NOMO-1 treated with dmso at 0.1 percent for 144 hours (cell line): ENCODE measurements around the gene MARS1.
"Not testable (repeated sequence)": the region's sequence is repeated elsewhere in the genome, so short reads cannot be mapped to it uniquely, and the experiment has no call there.

Experiments
- DNase-seq: peaks from one replicate; lab custom pipeline; 2025; ENCODE audit not compliant: unreplicated experiment; lab: John Stamatoyannopoulos, UW

Gene MARS1

GRCh38 chr12:57515408-57515933 is 27.6 kb downstream of the MARS1 start:
- DNase-seq = no peak

DNA sequence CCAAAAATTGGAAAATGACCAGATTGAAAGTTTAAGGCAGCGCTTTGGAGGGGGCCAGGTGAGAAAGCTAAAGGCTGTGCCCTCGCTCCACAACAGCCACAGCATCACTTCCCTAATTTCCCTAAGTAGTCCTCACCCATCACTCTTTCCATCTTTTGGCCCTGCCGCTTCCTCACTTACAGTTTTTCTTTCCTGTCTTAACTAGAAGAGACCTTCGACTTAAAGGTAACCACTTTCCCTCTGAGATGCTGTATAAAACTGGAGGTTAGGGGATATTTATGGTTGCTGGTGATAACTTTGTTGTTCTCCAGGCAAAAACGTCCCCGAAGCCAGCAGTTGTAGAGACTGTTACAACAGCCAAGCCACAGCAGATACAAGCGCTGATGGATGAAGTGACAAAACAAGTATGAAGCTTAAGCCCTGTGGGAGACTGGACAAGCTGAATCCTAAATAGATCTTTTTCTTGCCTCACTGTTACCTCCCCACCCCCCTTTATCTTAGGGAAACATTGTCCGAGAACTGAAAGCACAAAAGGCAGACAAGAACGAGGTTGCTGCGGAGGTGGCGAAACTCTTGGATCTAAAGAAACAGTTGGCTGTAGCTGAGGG is 28.2 kb downstream of the MARS1 start:
- no peak for DNase-seq

DNA sequence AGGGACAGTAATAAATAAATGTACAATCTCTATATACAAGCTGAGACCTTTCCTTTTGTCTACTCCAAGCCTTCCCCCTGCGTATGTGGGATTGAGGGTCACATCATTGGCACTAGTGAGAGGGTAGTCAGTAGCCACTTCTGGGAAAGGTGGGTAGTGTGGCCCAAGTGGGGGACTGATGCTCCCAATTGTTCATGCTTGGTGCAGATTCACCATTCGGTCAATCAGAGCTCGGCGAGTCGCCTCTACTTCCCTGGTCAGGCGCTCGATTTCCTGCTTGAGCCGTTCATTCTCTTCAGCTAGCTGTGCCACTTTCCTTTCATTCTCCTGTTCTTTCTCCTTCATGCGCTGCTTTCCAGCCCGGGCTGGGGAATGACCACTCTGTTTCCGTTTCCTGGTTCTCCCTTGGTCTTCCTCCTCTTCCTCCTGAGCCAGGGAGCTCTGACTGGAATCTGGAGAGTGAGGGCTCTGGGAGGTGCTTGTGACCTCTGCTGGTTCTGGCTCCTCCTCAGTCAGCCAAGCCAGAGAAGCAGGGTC is 28.8 kb downstream of the MARS1 start:
- DNase-seq = no peak

GRCh38 chr12:57517187-57517586 is 29.3 kb downstream of the MARS1 start:
- no peak for DNase-seq

DNA sequence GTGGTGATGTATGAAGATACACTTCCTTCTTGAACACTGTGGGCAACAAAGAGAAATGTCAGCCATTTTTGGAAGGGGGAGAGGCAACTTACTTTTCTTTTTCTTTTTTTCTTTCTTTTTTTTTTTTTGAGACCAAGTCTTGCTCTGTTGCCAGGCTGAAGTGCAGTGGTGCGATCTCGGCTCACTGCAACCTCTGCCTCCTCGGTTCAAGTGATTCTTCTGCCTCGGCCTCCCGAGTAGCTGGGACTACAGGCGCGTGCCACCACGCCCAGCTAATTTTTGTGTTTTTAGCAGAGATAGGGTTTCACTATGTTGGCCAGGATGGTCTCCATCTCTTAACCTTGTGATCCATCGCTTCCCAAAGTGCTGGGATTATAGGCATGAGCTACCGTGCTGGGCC is 29.9 kb downstream of the MARS1 start:
- DNase-seq = not testable (repeated sequence)

DNA sequence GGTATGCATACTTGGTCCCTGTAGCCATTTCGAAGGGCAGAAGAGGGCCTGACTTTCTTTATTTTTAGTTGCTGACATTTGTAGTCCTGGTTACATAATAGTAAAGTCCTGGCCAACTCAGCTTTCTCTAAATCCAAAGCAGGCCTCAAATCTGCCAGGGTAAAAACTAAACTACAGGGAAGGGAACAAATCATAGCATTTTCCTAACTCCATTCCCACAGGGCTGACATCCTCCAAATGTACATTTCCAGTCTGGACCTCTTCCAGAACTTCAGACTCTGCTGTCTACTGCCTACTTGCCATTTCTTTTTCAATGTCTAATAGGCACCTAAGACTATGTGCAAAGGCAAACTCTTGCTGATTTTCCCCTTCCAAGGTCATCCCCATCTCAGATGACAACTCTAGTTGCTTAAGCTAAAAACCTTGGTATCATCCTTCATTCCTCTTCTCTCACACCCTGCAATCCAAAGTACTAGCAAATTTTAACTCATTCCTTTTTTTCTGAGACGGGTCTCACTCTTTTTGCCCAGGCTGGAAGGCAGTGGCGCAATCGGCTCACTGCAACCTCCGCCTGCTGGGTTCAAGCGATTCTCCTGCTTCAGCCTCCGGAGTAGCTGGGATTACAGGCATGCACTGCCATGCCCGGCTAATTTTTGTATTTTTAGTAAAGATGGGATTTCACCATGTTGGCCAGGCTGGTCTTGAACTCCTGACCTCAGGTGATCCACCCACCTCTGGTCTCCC is 30.5 kb downstream of the MARS1 start:
- no peak for DNase-seq

DNA sequence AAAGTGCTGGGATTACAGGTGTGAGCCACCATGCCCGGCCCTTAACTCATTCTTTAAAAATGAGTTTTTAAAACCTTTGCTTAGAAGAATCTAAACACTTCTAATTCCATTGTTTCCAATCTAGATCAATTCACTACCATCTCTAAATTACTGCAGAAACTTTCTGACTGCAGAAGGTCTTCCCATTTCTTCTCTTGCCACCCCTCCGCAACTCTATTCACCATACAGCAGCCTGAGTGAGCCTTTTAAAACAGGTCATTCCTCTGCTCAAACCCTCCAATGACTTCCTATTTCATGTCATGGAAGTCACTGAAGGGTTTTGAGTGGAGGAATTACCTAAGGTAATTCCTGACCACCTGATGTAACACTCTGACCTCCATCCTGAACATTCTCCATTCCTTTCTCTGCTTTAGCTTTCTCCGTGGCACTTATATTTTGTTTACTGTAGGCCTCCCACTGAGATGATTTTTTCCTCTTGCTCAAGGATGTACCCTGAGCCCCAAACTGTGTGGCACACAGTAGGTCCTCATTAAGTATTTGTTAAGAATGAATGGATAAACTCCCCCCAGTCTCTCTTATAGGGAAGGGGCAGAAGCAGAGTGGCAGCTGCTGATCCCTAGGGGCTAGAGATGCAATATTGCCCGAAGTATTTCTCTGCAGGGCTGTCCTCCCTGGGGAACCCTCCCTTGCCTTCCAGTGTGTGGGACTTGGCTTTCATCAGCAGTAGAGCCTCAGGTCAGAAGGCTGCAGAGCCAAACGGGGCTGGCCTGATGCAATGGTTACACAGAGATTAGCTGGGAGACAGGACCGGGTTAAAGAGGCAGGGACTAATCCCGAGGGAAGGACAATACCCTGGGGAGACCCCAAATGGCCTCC is 31.3 kb downstream of the MARS1 start:
- DNase-seq = no peak

- no peak for DNase-seq
Observed at GRCh38 chr12:57519796-57520052, 31.9 kb downstream of the MARS1 start.

DNA sequence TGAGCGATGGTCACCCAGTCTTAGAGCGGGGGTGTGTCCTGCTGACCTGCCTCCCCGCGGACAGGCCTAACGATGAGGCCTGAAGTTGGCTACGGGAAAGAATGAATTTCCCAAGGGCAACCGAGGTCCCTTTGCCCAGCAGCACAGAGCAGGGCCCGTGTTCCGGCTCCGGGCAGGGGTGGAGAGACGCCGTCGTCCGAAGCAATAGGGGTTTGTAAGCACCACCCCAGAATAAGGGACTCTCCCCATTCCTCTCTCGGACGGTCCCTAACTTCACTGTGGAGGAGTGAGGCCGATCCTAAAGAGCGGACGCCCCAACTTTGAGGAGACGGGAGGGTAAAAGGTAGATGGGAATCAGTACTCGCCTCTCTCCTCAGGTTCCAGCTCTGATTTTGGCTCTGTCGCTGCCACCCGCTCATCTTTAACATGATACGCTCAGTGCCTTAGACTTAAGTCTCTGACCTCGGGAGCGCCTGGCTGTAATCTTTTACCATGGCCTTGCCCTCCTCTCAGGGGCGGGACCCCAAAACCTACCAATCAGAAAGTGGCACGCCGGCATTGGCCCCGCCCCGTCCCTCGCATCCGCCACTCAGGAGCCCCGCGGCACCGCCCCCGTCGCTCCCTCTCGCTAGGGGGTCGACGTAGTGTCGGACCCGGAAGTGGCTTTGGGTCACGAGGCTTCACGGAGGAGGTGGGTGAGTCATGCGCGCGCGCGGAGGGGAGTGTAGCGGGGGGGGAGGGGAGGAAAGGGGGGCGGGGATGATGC is 32.4 kb downstream of the MARS1 start, which contains the start of gene DDIT3:
DDIT3 (minus strand) TSS at position 462 of the 766 bp plus-strand sequence. CDS start 3,108 bp downstream, outside the sequence.
- DNase-seq = peak; percentile 93

DNA sequence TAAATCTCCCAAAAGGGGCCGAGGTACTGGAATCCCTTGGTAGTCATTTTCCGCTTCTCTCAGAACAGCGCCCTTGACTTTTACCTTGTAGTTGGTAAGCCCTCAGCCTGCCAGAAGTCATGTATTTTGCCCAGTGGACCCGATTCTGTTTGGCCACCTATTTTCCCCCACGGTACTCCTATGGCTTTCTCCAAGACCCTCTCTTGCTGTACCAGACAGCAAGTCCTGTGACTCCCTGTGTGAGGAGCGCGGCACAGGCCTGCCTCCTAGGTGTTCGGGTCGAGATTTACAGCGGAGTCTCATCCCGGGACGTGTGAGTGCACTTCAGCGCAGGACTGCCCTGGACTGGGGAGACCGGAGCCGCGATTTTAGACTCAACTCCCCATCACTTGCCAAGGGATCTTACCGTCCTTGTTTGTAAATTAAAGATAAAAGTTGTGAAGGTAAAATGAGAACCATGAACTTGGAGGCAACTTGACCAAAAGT is 33.7 kb downstream of the MARS1 start:
- no peak for DNase-seq

GRCh38 chr12:57522011-57522886 is 34.4 kb downstream of the MARS1 start, which contains the start of gene MBD6:
Gene MBD6 (plus strand): TSS chr12:57522824. CDS start chr12:57524304, 1,480 bp downstream.
- DNase-seq = peak; percentile 88

DNA sequence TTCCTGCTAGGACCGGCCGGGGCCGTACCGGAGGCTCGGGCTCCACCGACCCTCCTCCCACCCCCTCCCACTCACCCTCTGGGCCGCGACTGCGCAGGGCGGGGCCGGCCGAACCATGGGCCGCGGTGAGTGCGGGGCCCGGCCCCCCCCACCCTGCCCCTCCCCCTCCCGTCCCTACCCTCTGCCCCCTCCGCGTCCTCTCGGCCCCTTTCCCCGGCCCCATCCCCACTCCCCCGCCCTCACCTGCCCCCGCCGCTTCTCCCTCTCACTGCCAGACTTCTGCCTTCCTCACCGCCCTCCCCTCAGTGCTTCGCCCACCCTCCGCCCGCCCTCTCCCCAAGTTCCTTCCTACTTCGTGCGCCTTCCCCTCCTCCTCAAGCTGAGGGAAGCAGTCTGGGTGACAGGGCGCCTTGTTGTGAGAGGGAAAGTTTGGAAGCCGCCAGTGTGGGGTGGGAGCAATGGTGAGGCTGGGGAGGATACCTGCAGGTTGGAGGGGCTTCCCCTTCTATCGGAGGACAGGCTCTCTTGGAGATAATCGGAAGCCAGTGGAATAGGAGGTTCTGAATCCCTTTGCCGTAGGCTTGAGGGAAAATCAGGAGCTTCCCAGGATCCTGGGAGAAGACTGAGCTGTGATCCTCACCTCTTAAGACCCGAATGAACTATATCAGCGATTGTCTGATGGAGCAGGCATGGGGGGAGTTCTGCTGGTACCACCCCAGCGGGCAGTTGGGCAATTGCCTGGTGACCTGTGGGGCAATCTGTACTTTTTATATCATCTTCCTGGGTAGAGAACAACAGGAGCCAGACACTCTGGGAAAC is 35.2 kb downstream of the MARS1 start:
- DNase-seq = peak; percentile 80

DNA sequence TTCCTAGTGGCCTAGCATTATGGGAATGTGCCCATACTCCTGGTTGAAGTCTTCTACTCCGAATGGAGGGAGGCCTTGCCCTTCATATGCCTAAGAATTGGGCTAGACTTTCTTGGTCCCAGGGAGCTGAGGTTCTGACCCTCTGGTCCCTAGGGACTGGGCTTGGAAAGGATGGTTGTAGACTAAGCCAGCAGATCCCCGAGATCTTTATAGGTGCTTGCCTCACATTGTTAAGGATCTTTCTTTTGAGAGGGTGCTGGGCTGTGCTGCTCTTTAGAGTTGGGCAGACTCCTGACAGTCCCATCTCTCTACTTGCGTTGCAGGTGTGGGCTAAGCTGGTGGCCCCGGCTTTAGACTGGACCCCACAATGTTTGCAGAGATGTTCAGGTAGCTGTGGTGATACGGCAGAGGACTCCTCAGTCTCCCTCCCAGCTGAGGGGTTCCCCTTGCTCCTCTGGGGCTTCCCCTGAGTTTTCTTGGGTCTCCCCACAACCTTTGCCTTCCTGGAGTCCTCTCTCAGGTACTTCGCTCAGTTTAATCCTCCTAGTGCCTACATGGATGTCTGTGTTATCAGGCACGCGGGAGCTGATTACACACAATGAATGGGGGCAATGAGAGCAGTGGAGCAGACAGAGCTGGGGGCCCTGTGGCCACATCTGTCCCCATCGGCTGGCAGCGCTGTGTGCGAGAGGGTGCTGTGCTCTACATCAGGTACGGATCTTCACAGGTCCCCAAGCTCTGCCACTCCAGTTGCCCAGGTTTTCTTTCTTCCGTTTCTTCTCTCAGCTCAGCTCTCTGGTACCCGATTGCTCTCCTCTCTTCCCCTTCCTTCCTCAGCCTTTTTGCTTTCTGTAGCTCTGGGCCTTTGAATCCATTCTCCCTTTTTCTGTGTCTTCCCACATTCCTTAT is 36.1 kb downstream of the MARS1 start:
- no peak for DNase-seq

- DNase-seq = no peak
Observed at GRCh38 chr12:57524814-57525614, 37.1 kb downstream of the MARS1 start.

DNA sequence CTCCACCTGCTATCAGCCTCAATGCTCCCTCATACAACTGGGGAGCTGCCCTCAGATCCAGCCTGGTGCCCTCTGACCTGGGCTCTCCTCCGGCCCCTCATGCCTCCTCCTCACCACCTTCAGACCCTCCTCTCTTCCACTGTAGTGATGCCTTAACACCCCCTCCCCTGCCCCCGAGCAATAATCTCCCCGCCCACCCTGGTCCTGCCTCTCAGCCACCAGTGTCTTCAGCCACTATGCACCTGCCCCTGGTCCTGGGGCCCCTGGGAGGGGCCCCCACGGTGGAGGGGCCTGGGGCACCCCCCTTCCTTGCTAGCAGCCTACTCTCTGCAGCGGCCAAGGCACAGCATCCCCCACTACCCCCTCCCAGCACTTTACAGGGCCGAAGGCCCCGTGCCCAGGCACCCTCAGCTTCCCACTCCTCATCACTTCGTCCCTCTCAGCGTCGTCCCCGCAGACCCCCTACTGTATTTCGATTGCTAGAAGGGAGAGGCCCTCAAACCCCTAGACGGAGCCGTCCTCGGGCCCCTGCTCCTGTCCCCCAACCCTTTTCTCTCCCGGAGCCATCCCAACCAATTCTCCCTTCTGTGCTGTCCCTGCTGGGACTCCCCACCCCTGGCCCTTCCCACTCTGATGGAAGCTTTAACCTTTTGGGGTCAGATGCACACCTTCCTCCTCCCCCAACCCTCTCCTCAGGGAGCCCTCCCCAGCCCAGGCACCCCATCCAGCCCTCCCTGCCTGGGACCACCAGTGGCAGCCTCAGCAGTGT is 37.9 kb downstream of the MARS1 start:
- DNase-seq = no peak
